T-helper 17 cell (primary cell): ENCODE measurements around the gene IL32. TPM values are rescaled to one million over a fixed set of nuclear protein-coding genes. Genes with fewer than 3 reads are reported as not detected.

Experiments
- ATAC-seq: fragments of 150-1000 bp; cut with Tn5 transposase; 2 replicates; pipeline ENCODE4 v1.10.0; 2021; ENCODE audit warnings: mild to moderate bottlenecking, moderate library complexity
- DNase-seq, 3 donors: peaks; one replicate each; pipeline versions ENCODE4 v3.0.0 to v3.0.0-alpha.2; 2020 to 2021
- H3K9me3 ChIP-seq: one replicate; pipeline ENCODE4 v1.7.0; 2013; ENCODE audit warnings: low read length, mild to moderate bottlenecking; ENCODE audit not compliant: control insufficient read depth, poor library complexity, severe bottlenecking
- H3K27ac Mint-ChIP-seq: one replicate; pipeline ENCODE4 v1.8.0; 2022; ENCODE audit warnings: mild to moderate bottlenecking, moderate library complexity, mixed read lengths
- H3K27me3 Mint-ChIP-seq: one replicate; pipeline ENCODE4 v1.8.0; 2022; ENCODE audit warnings: mixed read lengths
- H3K36me3 Mint-ChIP-seq: one replicate; pipeline ENCODE4 v1.8.0; 2022; ENCODE audit warnings: low read depth, mixed read lengths
- H3K4me1 Mint-ChIP-seq: one replicate; pipeline ENCODE4 v1.8.0; 2022; ENCODE audit warnings: mild to moderate bottlenecking, mixed read lengths
- H3K4me3 Mint-ChIP-seq: one replicate; pipeline ENCODE4 v1.8.0; 2022; ENCODE audit warnings: mild to moderate bottlenecking, moderate library complexity, mixed read lengths
- total RNA-seq, 4 donors: library from RNA in 2 of 4; stranded (reverse) in 2 of 4; gene quantifications; one replicate each; pipeline ENCODE4 v1.2.3 and lab custom pipeline; 2022 to 2026

Gene IL32
- total RNA-seq, 2 donors from 2014 or later = 1,099 to 1,147 TPM

DNA sequence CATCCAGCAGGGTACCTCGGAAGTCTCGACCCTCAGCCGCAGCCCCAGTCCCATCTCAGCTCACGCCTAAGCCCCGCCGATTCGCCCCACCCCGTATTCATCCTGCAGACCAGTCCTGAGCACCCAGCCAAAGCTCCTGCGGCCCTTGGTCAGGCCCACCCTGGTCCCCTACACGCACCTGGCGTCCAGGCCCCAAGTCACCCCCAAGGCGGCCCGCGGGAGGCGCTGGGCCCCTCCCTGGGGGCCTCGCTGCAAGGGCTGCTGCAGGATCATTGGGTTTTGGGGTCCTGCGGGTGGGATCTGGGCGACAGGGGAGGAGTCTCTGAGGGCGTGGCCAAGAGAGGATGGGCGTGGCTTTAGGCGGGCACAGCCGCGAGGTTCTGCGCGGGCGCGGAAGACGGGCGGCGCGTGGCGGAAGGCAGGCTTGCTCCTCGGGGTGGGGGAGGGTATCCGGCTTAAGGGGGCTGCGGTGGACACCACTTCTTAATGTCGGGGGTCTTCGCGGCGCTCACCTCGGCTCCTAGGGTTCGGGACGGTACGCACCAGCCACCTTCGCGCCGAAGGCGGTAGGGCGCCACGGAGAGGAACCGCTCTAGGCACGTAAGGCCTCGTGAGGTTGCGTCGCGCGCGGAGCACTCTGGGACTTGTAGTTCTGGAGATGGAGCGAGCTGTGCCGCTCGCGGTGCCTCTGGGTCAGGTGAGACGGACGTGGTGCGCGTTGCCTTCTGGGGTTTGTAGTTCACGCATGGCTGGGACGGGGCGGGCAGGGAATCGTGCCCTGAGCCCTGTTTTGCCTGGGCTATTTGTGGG, 41.6 kb upstream of the IL32 start, which contains the start of the genes HCFC1R1 and THOC6:
TSS of gene HCFC1R1 (minus strand) at position 274 of the 810 bp plus-strand sequence. CDS start at position 273, 1 bp downstream.
TSS of gene THOC6 (plus strand) at position 367 of the 810 bp plus-strand sequence. CDS start at position 659, 292 bp downstream.
- Mint-ChIP-seq H3K4me1 (peaks cover 36% of the 10 kb centered on the region), H3K4me3 (peak within 1 kb of the TSS; percentile 90), H3K27ac (peak within 1 kb of the TSS; percentile 86), H3K36me3 (no peaks in the 10 kb centered on the region), H3K27me3 (peaks cover 2% of the 10 kb centered on the region)
- ATAC-seq (peak; percentile 88), DNase-seq (peak; percentile 89 to 90 (median 90))
- H3K9me3 ChIP-seq = no peaks in the 10 kb centered on the region

DNA sequence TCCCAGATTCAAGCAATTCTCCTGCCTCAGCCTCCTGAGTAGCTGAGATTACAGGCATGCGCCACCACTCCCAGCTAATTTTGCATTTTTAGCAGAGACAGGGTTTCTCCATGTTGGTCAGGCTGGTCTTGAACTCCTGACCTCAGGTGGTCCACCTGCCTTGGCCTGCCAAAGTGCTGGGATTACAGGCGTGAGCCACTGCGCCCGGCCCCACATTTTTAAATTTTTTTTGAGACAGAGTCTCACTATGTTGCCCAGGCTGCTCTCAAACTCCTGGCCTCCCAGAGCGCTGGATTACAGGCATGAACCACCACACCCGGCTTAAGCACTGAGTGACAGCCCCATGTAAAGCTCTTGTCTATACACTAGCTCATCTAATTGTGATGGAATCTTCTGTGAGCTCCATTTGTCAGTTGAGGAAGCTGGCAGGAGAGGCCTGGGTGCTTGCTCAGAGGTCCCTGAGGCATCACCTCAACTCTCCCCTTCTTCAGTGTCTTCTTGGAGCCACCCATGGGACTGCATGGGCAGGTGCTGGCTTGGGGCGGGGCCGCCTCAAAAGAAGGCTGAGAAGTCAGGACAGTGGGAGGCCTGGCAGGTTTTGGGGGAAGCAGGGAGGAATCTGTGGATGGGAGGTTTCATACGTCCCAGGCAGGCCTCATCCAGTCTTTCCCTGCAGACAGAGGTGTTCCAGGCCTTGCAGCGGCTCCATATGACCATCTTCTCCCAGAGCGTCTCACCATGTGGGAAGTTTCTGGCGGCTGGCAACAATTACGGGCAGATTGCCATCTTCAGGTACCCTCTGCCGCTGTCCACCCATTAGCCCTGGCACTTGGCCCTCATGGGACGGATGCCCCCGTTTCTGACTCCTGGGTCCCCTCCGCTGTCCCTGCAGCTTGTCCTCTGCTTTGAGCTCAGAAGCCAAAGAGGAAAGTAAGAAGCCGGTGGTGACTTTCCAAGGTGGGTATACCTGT, 40.1 kb upstream of the IL32 start:
- H3K4me3 Mint-ChIP-seq = peak overlapping the region; percentile 21
- H3K36me3 Mint-ChIP-seq = no peaks in the 10 kb centered on the region
- H3K27me3 Mint-ChIP-seq = peaks cover 14% of the 10 kb centered on the region
- DNase-seq (no peak), ATAC-seq (no peak)
- H3K9me3 ChIP-seq = no peaks in the 10 kb centered on the region
- peaks cover 39% of the 10 kb centered on the region for H3K4me1 Mint-ChIP-seq
- no peak overlapping the region for H3K27ac Mint-ChIP-seq

DNA sequence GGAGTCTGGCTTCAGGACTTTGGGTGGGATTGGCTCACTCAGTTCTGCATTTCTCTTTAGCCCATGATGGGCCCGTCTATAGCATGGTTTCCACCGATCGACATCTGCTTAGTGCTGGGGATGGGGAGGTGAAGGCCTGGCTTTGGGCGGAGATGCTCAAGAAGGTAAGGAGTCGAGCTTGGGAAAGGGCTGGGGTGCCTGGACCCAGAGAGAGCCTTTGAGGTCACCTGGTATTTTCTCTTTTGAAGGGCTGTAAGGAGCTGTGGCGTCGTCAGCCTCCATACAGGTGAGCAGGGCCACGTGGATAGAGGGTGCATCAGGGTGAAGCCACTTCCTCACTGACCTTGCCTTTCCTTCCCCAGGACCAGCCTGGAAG, 39.4 kb upstream of the IL32 start:
- Mint-ChIP-seq H3K27ac (no peak overlapping the region), H3K36me3 (no peaks in the 10 kb centered on the region), H3K4me1 (peaks cover 39% of the 10 kb centered on the region), H3K27me3 (peaks cover 15% of the 10 kb centered on the region), H3K4me3 (no peak overlapping the region)
- no peak for ATAC-seq
- no peak for DNase-seq
- H3K9me3 ChIP-seq = no peaks in the 10 kb centered on the region

GRCh38 chr16:3026609-3027488, 38.6 kb upstream of the IL32 start:
- peaks cover 34% of the 10 kb centered on the region for H3K4me1 Mint-ChIP-seq
- no peaks in the 10 kb centered on the region for H3K36me3 Mint-ChIP-seq
- ATAC-seq (no peak), DNase-seq (no peak)
- no peak overlapping the region for H3K4me3 Mint-ChIP-seq
- no peak overlapping the region for H3K27ac Mint-ChIP-seq
- peaks cover 15% of the 10 kb centered on the region for H3K27me3 Mint-ChIP-seq
- H3K9me3 ChIP-seq = no peaks in the 10 kb centered on the region

GRCh38 chr16:3027489-3027795, 38.0 kb upstream of the IL32 start:
- H3K27me3 Mint-ChIP-seq = peaks cover 21% of the 10 kb centered on the region
- ATAC-seq (no peak), DNase-seq (no peak)
- peaks cover 28% of the 10 kb centered on the region for H3K4me1 Mint-ChIP-seq
- no peak overlapping the region for H3K4me3 Mint-ChIP-seq
- no peaks in the 10 kb centered on the region for H3K9me3 ChIP-seq
- no peak overlapping the region for H3K27ac Mint-ChIP-seq
- no peaks in the 10 kb centered on the region for H3K36me3 Mint-ChIP-seq

DNA sequence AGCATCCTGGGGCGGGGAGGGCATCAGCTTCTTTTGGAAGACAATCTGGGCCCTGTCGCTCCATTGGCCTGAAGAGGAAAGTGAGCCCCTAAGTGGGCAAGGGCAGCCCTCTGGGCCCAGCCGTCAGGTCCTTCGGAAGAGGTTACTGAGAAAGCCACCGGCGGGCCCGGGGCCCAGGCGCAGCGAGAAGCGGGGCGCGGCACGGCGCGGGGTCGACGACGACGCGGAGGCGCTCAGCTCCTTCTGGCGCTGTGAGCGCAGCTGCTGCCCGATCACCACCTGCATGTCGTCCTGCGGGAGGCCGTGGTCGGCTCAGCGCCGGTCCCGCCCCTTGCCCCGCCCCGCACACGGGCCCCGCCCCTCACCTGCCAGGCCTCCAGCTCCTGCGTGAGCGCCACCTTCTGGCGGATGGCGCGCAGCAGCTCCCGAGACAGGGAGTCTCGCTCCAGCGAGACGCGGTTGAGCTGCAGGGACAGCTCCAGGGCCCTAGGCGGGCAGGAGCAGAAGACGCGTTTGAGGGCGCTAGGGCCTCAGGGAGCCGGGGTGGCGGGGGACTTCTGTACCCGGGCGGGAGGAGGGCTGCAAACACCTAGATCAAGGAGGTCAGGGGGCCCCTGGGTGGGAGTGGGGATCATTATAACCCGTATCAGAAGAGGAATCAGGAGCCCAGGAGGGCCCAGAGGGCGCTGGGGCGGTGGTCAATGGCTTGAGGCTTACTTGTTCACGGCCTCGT, 37.3 kb upstream of the IL32 start:
- Mint-ChIP-seq H3K4me1 (peaks cover 24% of the 10 kb centered on the region), H3K4me3 (peak overlapping the region; percentile 83), H3K27me3 (peaks cover 28% of the 10 kb centered on the region), H3K36me3 (no peaks in the 10 kb centered on the region), H3K27ac (no peak overlapping the region)
- peak; percentile 44 for ATAC-seq
- peak; percentile 85 to 92 (median 89) for DNase-seq
- no peaks in the 10 kb centered on the region for H3K9me3 ChIP-seq

DNA sequence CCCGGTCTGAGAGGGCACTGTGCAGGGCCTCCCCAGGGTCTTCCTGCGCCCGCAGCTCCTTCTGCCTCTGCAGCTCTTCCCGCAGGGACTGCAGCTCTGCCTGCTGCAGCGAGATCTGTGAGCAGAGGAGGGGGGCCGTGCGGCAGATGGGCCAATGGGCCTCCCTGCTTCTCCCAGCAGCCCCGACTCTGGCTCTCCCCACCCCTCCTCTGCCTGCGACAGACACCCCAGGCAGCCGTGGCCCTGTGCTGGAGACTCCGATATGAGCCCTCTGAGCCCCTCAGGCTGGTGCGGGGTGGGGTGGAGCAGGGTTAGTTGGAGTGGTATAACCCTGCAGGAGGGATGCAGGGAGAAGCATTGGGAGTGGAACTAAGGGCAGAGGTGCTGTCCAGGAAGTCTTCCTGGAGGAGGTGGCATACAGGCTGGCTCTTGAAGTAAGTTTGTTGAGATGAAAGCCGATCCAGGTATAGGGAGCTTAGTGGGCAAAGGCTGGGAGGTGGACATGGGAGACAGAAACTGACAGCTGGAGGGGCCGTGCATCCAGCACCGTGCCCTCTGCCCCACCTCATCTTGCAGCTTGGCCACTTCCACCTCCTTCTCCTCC, 36.6 kb upstream of the IL32 start:
- H3K9me3 ChIP-seq = no peaks in the 10 kb centered on the region
- Mint-ChIP-seq H3K4me3 (peak overlapping the region; percentile 66), H3K36me3 (peaks cover 1% of the 10 kb centered on the region), H3K4me1 (peaks cover 21% of the 10 kb centered on the region), H3K27me3 (peaks cover 34% of the 10 kb centered on the region), H3K27ac (no peak overlapping the region)
- ATAC-seq (no peak), DNase-seq (no peak)

DNA sequence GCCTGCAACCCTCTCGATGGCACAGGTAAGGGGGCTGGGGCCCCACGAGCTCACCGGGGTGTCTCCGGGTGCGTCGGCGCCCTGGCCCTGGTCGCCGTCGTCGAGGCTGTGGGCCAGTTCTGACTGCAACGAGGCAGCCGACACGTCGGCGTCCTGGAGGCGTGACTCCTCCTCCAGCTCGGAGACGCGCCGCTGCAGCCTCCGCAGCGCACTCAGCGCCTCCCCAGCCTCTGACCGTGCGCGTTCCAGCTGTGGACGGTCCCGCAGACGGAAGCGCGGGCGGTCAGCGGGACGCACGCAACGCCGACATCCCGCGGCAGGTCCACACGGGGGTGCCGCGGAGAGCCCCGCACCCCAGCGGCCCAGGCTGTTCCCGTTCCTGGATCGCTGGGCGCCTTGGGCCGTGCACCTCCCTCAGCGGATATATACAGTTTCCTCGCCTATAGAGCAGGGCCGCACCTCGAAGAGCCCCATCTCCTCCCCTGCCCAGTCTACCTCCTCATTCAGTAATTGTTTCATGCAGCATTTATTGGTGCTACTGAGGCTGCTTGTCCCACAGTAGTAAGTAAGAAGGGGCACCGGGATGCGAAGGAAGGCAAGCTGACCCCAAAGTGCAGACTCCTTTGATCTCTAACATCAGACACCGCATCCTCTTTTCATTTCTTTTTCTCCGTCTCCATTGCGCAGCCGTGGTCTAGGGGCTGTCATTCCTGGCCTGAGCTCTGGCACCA, 35.8 kb upstream of the IL32 start:
- no peaks in the 10 kb centered on the region for H3K9me3 ChIP-seq
- Mint-ChIP-seq H3K36me3 (peaks cover 4% of the 10 kb centered on the region), H3K27ac (peak overlapping the region; percentile 60), H3K27me3 (peaks cover 43% of the 10 kb centered on the region), H3K4me1 (peaks cover 18% of the 10 kb centered on the region), H3K4me3 (peak overlapping the region; percentile 86)
- ATAC-seq (peak; percentile 39), DNase-seq (no peak)

DNA sequence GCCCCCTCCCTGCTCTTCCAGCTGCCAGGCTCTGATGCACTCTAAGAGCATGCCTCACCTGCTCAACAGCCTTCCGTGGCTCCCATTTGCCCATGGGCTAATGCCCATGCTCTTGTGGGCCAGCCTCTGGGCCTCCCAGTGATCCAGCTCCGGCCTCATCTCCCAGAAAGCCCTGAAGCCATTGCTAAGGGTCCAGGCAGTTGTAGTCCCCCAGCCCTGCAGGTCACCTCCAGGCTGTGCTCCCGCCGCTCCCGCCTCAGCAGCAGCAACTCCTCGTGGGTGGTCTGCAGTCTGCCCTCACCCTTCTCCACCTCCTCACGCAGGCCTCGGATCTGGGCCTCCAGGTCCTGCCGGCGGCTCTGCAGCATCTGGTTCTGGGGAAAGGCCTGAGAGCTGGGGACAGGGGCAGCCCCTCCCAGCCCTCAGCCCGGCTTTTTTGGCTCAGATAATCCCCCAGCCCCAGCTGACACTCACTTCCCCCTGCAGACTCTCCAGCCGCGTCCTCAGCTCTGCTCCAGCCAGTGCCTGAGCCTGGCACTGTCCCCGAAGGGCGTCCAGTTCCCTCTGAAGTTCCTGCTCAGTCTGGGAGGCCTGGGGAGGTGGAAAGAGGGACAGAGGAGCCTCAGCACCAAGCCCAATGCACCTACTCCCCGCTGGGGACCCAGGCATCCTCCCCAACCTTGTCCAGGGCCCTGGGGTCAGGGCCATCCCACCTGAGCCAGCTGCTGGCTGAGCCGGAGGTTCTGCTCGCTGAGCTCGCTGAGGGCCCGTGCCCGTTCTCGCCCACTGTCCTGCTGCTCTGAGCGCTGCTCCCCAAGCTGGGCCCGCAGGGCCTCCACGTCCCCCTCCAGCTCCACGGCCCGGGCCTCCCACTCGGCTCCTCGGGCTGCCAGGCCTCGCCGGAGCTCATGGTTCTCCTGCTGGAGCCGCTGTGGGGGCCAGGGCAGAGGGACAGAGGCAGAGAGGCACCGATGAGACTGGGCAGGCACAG, 34.9 kb upstream of the IL32 start:
- Mint-ChIP-seq H3K27me3 (peaks cover 49% of the 10 kb centered on the region), H3K36me3 (peaks cover 5% of the 10 kb centered on the region), H3K4me3 (peak overlapping the region; percentile 86), H3K27ac (peak overlapping the region; percentile 60), H3K4me1 (peaks cover 18% of the 10 kb centered on the region)
- H3K9me3 ChIP-seq = no peaks in the 10 kb centered on the region
- DNase-seq (no peak), ATAC-seq (no peak)

GRCh38 chr16:3032624-3033023, 32.8 kb upstream of the IL32 start:
- no peaks in the 10 kb centered on the region for H3K9me3 ChIP-seq
- Mint-ChIP-seq H3K27me3 (peaks cover 60% of the 10 kb centered on the region), H3K27ac (peak overlapping the region; percentile 60), H3K4me1 (peaks cover 18% of the 10 kb centered on the region), H3K4me3 (peak overlapping the region; percentile 5), H3K36me3 (peaks cover 7% of the 10 kb centered on the region)
- DNase-seq = no peak
- no peak for ATAC-seq
